Stimulated activated CD8-positive, alpha-beta memory T cell treated with anti-CD3 and anti-CD28 coated beads, Interleukin-15, amount 100 ng/mL, for 24 hours (primary cell): Measurements from ENCODE around the gene POLD2.

Experiments used
- DNase-seq: peaks from one replicate; pipeline ENCODE4 v3.0.0-alpha.2; 2020; ENCODE audit warnings: low read depth

POLD2 gene

GRCh38 chr7:44064791-44065430, 58.4 kb downstream of the POLD2 start:
- no peak for DNase-seq
